ENCODE measurements around the gene KCNQ1OT1. TPM values are rescaled to one million over a fixed set of nuclear protein-coding genes. Genes with fewer than 3 reads are reported as not detected.

KCNQ1OT1 gene
- total and polyA plus RNA-seq, 9 of the 15 experiments (the other 6 are each of a cell fraction or from before 2014, with no cell fraction given): 0.04 to 2.3 (median 0.74) TPM

DNA sequence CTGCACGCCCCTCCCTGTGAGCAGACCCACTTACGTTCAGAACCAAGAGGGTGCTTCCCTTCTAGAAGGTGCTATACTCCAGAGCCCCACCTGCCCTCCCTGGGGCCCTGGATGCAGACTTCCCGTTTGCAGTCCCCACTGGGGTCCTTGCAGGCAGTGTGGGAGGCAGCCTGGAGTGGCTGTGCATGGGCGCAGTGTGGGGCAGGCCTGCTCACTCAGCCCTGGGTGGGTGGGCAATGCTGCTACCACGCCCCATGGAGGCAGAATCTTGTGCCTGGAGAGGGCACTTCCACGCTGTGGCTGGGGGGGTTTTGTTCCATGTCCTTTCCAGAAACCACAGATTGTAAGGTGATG is 116.2 kb downstream of the KCNQ1OT1 start (continued):
- TF ChIP-seq REST (IDR thresholded peaks at IDR 0.05; ENCODE audit: borderline replicate concordance): no peak
- no peak for TF ChIP-seq REST (CRISPR knock-in tag; IDR thresholded peaks at IDR 0.05; ENCODE audit: low read depth)
- no peak for TF ChIP-seq ZNF696 (CRISPR knock-in tag; conservative IDR thresholded peaks at IDR 0.05)
- no peak for TF ChIP-seq SMC3 (conservative IDR thresholded peaks at IDR 0.05; ENCODE audit: insufficient read depth, low read depth, low read length)
